ENCODE measurements around the gene IGSF21. TPM values are rescaled to one million over a fixed set of nuclear protein-coding genes. Genes with fewer than 3 reads are reported as not detected.

IGSF21 gene
- total and polyA plus RNA-seq, 2 of the 4 experiments (the other 2 are of a cell fraction), result not detected

- Histone ChIP-seq H3K27ac (ENCODE audit: insufficient read depth, low read length) (no peak overlapping the region), H3K4me1 (ENCODE audit: control insufficient read depth, insufficient read depth, low read length) (no peaks in the 10 kb centered on the region), H2AFZ (replicated peaks; ENCODE audit: low read length, poor library complexity) (no peak overlapping the region), H4K5ac (ENCODE audit: low read depth, low read length) (no peak overlapping the region), H3K9me1 (ENCODE audit: insufficient read depth, low read length) (no peaks in the 10 kb centered on the region), H3K18ac (ENCODE audit: low read depth, low read length) (no peak overlapping the region), H2BK5ac (ENCODE audit: low read depth, low read length, poor library complexity, severe bottlenecking) (no peak overlapping the region), H3K4me2 (ENCODE audit: low read depth, low read length) (no peak overlapping the region), H3K9me3 (ENCODE audit: control insufficient read depth, insufficient read depth, low read length) (no peaks in the 10 kb centered on the region), H2AK5ac (ENCODE audit: low read depth, low read length) (no peak overlapping the region), H2AK9ac (replicated peaks; ENCODE audit: low read depth, low read length, poor library complexity) (no peak overlapping the region), H3K4me3 (ENCODE audit: insufficient read depth, low read depth, low read length) (no peak overlapping the region), H2BK120ac (ENCODE audit: low read depth, low read length) (no peak overlapping the region), H3K23ac (ENCODE audit: low read depth, low read length) (no peak overlapping the region), H3K36me3 (ENCODE audit: control insufficient read depth, insufficient read depth, low read length) (no peaks in the 10 kb centered on the region), H3K9ac (ENCODE audit: low read depth, low read length) (no peak overlapping the region), H3K56ac (ENCODE audit: extremely low read depth, insufficient read depth, low read length) (no peak overlapping the region), H3K27me3 (ENCODE audit: control insufficient read depth, insufficient read depth, low read length) (no peaks in the 10 kb centered on the region), H3K4ac (ENCODE audit: low read depth, low read length) (no peak overlapping the region), H4K91ac (ENCODE audit: insufficient read depth, low read depth, low read length) (no peak overlapping the region), H2BK15ac (ENCODE audit: low read depth, low read length) (no peak overlapping the region), H4K8ac (ENCODE audit: low read depth in 2 of 2, low read length in 2 of 2) (no peak overlapping the region), H3K14ac (replicated peaks; ENCODE audit: low read depth, low read length) (no peak overlapping the region), H2BK20ac (ENCODE audit: low read depth, low read length) (no peak overlapping the region), H4K20me1 (ENCODE audit: insufficient read depth, low read length) (no peaks in the 10 kb centered on the region), H3K79me1 (ENCODE audit: low read depth in 1 of 2, low read length in 2 of 2) (no peaks in the 10 kb centered on the region)
- BruUV-seq (replicated peaks), result no TSS peak
- TF ChIP-seq POLR2A (IDR thresholded peaks at IDR 0.05; ENCODE audit: low read depth, low read length) (no peak), USF2 (IDR thresholded peaks at IDR 0.05; ENCODE audit: low read depth, low read length) (no peak), FOS (IDR thresholded peaks at IDR 0.05; ENCODE audit: low read depth, low read length) (no peak), RFX5 (IDR thresholded peaks at IDR 0.05; ENCODE audit: low read depth, low read length) (no peak), CHD1 (IDR thresholded peaks at IDR 0.05; ENCODE audit: low read depth, low read length) (no peak), MAFK (IDR thresholded peaks at IDR 0.05; ENCODE audit: low read depth, low read length) (no peak), CEBPB (IDR thresholded peaks at IDR 0.05; ENCODE audit: low read depth, low read length) (no peak)
- in situ Hi-C loops (cut with MboI; ENCODE audit: low sequenced_read_pairs), result no loop called here
- dilution Hi-C loops (cut with HindIII; ENCODE audit: low sequenced_read_pairs, unreplicated experiment), result no loop called here
- 17% methylated on average over 1 of the region's 13 CpGs; no CpG with 5 or more reads in 1 of the 2 experiments for WGBS, 2 experiments (ENCODE audit: extremely low coverage in 2 of 2, insufficient read length in 1 of 2)
- DNase-seq (no peak), ATAC-seq (ENCODE audit: low read depth) (no peak)
- POLR2A ChIA-PET (ENCODE audit: unreplicated experiment), result no interaction called here
- intact Hi-C loops (cut with micrococcal nuclease), result no loop called here
- CTCF ChIA-PET, result no interaction called here
These were observed 68.2 kb downstream of the IGSF21 start for GRCh38 chr1:18175530-18176377.

Data from IMR-90 (cell line).